HG03095 (cell line): ENCODE data around the gene EDN3.

Experiments used
- ATAC-seq: cut with Tn5 transposase; IDR thresholded peaks from one replicate; pipeline ENCODE4 v1.9.1; 2021; ENCODE audit warnings: moderate library complexity; ENCODE audit not compliant: unreplicated experiment

The EDN3 gene

GRCh38 chr20:59360934-59361333 is 60.5 kb downstream of the EDN3 start:
- no peak for ATAC-seq

GRCh38 chr20:59361411-59361810 is 61.0 kb downstream of the EDN3 start:
- no peak for ATAC-seq

- ATAC-seq, result no peak
These were observed 62.7 kb downstream of the EDN3 start for GRCh38 chr20:59363101-59363500.

DNA sequence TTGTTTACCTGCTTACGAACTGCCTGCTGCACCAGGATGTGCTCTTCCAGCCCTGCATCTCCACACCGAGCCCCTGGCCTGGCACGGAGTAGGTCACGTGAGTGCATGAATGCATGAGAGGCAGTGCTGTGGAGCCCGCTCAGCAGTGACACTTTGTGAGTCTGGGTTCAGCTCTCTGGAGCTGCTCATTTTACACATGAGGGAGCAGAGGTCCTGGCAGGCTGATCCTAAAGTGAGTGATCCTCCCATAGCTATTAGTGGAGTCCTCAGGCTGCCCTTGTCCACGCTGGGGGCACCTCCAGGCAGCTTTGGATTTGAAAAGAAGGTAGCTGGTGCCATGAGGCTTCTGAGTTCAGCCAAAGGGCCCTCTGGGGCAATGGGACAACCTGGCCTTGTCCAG is 64.2 kb downstream of the EDN3 start:
- ATAC-seq, result no peak

DNA sequence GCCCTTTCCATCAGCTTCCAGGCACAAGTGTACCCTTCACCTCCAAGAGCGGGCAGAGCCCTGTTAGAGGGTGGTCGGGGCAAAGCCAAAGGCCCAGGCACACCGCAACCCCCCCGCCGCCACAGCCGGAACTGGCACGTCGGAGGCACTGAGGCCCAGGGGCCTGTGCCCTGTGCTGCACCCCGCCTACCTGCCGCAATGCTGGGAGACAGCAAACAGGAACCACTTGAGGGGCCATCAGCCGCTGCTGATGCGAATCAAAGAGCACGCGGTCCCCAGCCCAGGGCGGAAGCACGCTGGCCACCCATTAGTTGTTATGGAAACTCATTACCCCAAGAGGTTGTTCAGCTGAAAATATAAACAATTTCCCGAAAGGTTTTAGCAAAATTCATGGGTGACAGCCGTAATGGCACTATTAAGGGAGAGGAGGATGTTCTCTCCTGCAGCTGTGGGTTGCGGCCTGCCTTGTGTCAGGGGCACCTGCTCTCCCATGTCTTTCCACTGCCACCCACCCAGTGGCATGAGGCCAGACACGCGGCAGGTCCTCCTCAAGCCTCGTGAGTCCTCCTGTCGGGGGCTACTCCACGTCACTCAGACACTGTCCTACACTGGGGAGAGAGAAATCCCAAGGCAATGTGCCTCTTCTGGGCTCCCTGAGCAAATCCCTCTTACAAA is 65.3 kb downstream of the EDN3 start:
- no peak for ATAC-seq

- ATAC-seq, result no peak
These were observed 71.0 kb downstream of the EDN3 start for GRCh38 chr20:59371431-59371830.

GRCh38 chr20:59374261-59374660 is 73.8 kb downstream of the EDN3 start:
- ATAC-seq, result no peak

- ATAC-seq, result no peak
These were observed 75.1 kb downstream of the EDN3 start for GRCh38 chr20:59375541-59375940.
